Neutrophil (primary cell): ENCODE measurements around the gene SPRR5.

Source experiments
- H3K27ac ChIP-seq: fragments of 200-600 bp; sonication (generic); 2 replicates; pipeline ENCODE4 v1.5.1; 2016; ENCODE audit warnings: mild to moderate bottlenecking, moderate library complexity
- H3K27me3 ChIP-seq: fragments of 200-600 bp; sonication (generic); 2 replicates; pipeline ENCODE4 v1.6.0; 2016; ENCODE audit warnings: mild to moderate bottlenecking
- H3K36me3 ChIP-seq: fragments of 200-600 bp; sonication (generic); 2 replicates; pipeline ENCODE4 v1.5.1; 2017
- H3K4me1 ChIP-seq, 2 experiments: fragments of 200-600 bp in 1 of 2; sonication (generic) in 1 of 2; 1 replicate in 1 of 2; 2 replicates in 1 of 2; pipeline versions ENCODE4 v1.5.1 to v1.6.1; 2013 to 2016; ENCODE audit warnings: low read depth in 1 of 2, low read length in 1 of 2, mild to moderate bottlenecking in 1 of 2, moderate library complexity in 1 of 2; ENCODE audit not compliant: control insufficient read depth in 1 of 2, insufficient read depth in 1 of 2
- H3K4me3 ChIP-seq, 2 experiments: fragments of 200-600 bp in 1 of 2; sonication (generic) in 1 of 2; 1 replicate in 1 of 2; 2 replicates in 1 of 2; pipeline ENCODE4 v1.5.1; 2013 to 2016; ENCODE audit warnings: low read depth in 1 of 2, low read length in 1 of 2, mild to moderate bottlenecking in 1 of 2, moderate library complexity in 1 of 2
- H3K9me3 ChIP-seq: fragments of 200-600 bp; sonication (generic); 2 replicates; pipeline ENCODE4 v1.5.1; 2016
- TF ChIP-seq, protein P1 (sequence below): fragments of 200-600 bp; sonication (generic); IDR thresholded peaks from 2 replicates; pipeline ENCODE4 v1.5.1; 2016; ENCODE audit warnings: antibody characterized with exemption

Gene SPRR5

DNA sequence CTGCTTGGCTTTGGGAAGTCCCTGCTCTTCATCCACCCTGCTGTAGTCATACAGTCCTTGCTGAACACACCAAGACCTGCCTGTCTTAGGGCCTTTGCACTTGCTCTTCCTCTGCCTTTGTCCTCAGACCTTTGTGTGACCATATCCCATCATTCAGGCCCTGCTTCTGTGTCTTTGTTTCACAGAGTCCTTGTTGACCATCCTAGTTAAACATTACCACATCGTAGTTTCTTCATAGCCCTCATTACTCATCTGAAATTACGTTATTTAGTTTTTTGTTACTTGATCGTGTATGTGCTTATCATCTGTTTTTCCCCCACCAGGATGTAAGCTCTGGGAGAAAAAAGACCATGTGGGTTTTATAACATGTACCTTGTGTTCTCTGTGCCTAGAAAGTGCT is 18.3 kb upstream of the SPRR5 start:
- no peaks in the 10 kb centered on the region for H3K4me1 ChIP-seq
- H3K36me3 ChIP-seq, result no peaks in the 10 kb centered on the region
- TF ChIP-seq, protein P1, sequence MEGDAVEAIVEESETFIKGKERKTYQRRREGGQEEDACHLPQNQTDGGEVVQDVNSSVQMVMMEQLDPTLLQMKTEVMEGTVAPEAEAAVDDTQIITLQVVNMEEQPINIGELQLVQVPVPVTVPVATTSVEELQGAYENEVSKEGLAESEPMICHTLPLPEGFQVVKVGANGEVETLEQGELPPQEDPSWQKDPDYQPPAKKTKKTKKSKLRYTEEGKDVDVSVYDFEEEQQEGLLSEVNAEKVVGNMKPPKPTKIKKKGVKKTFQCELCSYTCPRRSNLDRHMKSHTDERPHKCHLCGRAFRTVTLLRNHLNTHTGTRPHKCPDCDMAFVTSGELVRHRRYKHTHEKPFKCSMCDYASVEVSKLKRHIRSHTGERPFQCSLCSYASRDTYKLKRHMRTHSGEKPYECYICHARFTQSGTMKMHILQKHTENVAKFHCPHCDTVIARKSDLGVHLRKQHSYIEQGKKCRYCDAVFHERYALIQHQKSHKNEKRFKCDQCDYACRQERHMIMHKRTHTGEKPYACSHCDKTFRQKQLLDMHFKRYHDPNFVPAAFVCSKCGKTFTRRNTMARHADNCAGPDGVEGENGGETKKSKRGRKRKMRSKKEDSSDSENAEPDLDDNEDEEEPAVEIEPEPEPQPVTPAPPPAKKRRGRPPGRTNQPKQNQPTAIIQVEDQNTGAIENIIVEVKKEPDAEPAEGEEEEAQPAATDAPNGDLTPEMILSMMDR, result no peak
- H3K27ac ChIP-seq, result no peak overlapping the region
- H3K9me3 ChIP-seq, result no peaks in the 10 kb centered on the region
- H3K27me3 ChIP-seq, result peaks cover 34% of the 10 kb centered on the region
- no peak overlapping the region for H3K4me3 ChIP-seq

DNA sequence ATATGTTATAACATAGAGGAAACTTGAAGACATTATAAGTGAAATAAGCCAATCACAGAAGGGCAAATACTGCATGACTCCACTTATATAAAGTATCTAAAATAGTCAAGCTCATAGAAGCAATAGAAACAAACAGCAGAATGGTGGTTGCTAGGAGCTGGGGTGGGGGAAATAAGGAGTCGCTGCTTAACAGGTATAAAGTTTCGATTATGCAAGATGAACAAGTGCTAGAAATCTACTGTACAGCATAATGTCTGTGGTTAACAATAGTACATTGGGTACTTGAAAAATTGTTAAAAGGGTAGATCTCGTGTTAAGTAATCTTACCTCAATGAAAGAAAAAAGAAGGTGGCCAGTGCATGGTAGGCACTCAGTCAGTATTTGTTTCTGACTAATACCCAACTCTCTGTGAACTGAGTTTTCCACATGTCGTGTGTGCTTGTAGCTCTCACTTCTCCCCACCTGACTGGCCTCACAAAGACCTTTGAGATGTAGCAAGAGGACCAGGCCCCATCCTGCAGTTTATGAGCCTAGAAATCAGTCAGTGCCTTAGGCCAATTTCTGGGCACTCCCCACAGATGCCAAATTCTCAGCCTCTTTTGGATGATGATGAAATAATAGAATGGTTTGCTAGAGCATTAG is 14.7 kb upstream of the SPRR5 start:
- Histone ChIP-seq H3K9me3 (no peaks in the 10 kb centered on the region), H3K27ac (no peak overlapping the region), H3K36me3 (no peaks in the 10 kb centered on the region), H3K4me3 (no peak overlapping the region), H3K27me3 (peaks cover 32% of the 10 kb centered on the region), H3K4me1 (no peaks in the 10 kb centered on the region)
- TF ChIP-seq, protein P1, result no peak

DNA sequence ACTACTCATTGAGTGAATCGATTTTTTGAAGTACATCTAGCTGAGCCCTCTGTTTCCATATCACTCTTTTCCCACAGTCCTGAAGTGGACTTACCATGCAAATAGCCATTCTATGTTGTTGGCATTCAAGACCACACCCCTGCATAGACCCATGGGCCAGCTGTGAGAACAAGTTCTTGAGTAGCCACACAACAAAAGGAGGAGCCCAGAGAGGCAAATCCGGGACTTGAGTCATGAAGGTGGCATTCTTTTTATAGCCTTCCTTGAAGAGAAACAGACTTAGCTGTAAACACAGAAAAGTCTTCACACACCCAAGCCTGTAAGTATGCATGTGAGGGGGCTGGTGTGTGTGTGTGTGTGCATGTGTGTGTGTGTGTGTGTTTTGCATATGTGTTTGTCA is 13.8 kb upstream of the SPRR5 start:
- Histone ChIP-seq H3K36me3 (no peaks in the 10 kb centered on the region), H3K9me3 (no peaks in the 10 kb centered on the region), H3K4me1 (no peaks in the 10 kb centered on the region), H3K27me3 (peaks cover 32% of the 10 kb centered on the region), H3K27ac (no peak overlapping the region), H3K4me3 (no peak overlapping the region)
- TF ChIP-seq, protein P1, result no peak

DNA sequence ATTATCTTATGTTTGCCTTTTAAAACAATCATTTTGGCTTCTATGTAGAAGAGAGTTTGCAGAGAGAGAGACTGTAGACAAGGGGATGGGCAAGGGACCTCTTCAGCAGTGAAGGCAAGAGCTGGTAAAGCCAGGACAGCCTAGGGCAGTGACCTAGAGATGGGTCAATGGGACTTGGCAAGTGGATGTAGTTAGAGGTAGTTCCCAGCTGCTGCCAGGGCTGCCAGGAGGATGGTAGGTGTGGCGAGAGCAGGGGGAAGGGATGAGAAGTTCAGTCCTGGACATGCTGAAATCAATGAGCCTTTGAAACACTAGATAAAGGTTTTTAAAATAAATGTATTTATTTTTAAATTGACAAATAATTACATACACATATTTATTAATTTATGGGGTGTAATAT is 6.4 kb upstream of the SPRR5 start:
- Histone ChIP-seq H3K4me1 (no peaks in the 10 kb centered on the region), H3K36me3 (no peaks in the 10 kb centered on the region), H3K4me3 (no peak overlapping the region), H3K27me3 (no peaks in the 10 kb centered on the region), H3K9me3 (no peaks in the 10 kb centered on the region), H3K27ac (no peak overlapping the region)
- TF ChIP-seq, protein P1, result no peak

DNA sequence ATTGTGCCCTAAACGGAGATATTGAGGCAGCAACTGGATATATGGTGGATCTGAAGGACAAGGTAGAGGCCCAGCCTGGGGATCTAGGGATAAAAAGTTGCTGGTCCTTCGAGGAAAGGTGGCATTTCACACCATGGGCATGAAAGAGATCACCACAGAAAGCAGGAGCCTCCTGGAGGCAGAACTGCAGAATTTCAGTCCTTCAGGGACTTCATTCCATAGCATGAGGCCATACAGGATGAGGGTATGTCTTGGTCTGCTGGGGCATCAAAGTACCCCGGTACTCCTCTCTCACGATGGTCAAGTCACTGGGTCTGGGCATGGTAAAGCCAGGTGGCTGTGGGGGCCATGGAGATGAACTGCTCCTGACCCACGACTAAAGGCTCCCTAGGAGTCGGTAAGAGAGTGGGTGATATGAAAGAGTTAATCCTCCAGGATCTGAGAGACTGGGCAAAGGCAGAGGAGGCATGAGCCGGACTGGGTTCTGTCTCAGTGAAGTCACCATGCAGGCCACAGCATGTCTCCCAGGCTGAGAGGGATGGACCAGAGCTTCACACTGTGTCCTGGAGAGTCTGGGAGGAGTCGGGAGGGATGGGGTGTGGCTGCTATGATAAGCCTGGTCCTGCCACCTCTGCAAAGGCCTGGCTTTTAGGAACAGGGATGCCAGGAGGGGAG is 5.8 kb upstream of the SPRR5 start:
- no peaks in the 10 kb centered on the region for H3K36me3 ChIP-seq
- no peak overlapping the region for H3K27ac ChIP-seq
- H3K27me3 ChIP-seq, result no peaks in the 10 kb centered on the region
- TF ChIP-seq, protein P1, result no peak
- H3K9me3 ChIP-seq, result no peaks in the 10 kb centered on the region
- no peak overlapping the region for H3K4me3 ChIP-seq
- H3K4me1 ChIP-seq, result no peaks in the 10 kb centered on the region
